VCaP (cell line): ENCODE measurements around the gene LIMK1.

Experiments used
- H3K27ac ChIP-seq: fragments of 450-650 bp; 2 replicates; pipeline ENCODE4 v1.5.1; 2017
- TF ChIP-seq, protein P1 (sequence below): fragments of 450-650 bp; conservative IDR thresholded peaks from 2 replicates; pipeline ENCODE4 v1.5.1; 2017; ENCODE audit warnings: mild to moderate bottlenecking, moderate library complexity

The LIMK1 gene

DNA sequence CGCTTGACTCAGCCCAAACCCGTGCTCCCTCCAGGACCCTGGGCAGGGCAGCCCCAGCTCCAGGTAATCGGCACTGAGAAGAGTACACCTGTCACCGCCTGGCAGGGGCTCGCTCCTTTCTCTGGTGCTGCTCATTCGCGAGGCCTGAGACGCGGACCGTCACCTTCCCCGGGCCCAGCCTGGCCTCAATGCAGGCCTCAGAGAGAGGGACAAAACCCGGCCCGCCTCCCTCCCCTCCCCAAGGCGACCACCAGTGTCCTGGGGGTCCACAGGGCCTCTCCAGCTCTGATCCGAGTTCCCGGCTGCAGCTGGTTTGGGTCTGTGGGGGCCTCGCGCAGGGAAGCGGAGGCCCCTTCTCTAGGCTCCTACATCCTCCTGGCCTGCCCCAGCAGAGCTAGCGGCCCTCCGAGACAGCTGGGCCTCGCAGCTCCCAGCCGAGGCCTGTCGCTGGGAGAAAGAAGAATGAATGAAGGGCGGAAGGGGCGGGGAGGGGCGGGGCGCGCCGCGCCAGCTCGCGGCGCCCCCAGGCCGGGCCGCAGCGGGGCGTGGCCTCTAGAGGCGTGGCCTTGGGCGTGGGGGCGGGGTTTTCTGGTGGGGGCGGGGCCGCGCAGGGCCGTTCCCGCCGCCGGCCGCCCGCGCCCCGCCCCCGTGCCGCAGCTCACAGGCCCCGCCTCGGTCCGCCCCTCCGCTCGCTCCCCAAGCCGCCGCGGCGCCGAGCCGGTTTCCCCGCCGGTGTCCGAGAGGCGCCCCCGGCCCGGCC, at the start of gene LIMK1:
TSS of gene LIMK1 (plus strand) at position 688 of the 760 bp plus-strand sequence. CDS start 187 bp downstream, outside the sequence.
- peak within 1 kb of the TSS; percentile 78; the same call in 1 of the 2 replicates for H3K27ac ChIP-seq
- TF ChIP-seq, protein P1, sequence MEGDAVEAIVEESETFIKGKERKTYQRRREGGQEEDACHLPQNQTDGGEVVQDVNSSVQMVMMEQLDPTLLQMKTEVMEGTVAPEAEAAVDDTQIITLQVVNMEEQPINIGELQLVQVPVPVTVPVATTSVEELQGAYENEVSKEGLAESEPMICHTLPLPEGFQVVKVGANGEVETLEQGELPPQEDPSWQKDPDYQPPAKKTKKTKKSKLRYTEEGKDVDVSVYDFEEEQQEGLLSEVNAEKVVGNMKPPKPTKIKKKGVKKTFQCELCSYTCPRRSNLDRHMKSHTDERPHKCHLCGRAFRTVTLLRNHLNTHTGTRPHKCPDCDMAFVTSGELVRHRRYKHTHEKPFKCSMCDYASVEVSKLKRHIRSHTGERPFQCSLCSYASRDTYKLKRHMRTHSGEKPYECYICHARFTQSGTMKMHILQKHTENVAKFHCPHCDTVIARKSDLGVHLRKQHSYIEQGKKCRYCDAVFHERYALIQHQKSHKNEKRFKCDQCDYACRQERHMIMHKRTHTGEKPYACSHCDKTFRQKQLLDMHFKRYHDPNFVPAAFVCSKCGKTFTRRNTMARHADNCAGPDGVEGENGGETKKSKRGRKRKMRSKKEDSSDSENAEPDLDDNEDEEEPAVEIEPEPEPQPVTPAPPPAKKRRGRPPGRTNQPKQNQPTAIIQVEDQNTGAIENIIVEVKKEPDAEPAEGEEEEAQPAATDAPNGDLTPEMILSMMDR, result no peak

DNA sequence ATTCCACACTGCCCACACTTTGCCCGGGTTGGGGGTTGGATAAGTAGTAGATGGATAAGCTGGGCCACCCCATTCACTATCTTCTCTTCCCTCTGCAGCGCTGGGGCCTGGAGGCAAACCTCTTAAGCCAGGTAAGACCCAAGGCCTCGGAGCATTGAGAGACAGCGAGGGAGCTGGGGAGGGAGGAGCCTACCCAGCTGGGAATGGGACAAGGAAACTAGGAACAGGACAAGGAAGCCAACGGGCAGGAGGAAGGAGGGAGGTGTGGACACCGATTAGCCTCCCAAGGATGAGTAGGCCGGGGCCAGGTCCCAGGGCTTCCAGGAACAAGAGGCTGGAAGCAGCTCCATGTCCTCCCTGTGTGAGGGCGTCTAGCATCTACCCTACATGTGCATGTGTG, 46.0 kb upstream of the LIMK1 start:
- TF ChIP-seq, protein P1, result no peak
- no peak overlapping the region for H3K27ac ChIP-seq

DNA sequence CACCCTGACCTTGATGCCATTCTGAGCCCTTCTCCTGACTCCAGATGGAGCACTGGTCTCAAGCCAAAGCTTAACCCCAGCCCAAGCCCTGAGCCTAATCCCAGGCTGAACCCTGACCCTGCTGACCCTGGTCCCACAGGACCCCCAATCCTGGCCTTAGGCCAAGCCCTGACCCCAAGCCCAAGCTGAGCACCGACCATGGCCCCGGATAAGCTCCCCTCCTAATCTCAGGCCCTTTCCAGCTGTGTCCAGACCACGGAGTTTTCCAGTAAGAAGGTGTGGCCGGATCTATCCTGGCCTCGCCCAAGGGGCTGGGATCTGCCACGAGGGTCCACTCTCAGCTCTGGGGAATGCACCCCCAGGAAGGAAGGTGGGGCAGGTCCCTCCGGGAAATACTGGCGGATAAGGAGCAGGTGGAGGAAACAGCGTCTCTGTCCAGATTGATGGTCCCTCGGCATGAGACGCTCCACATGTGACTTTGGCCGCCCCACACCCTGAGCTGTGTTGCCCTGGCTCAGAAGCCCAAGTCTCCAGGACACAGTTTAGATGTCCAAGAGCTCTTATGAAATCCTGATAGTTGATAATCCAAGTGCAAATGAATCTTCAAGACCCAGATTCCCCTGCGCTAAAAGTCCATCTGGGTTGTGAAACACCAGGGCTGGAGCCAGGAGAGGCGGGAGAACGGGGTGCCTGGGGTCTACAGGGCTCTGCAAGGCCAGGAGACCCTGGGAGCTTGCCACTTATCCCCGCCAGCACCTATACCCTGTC, 45.2 kb upstream of the LIMK1 start:
- no peak overlapping the region for H3K27ac ChIP-seq
- TF ChIP-seq, protein P1, result no peak

DNA sequence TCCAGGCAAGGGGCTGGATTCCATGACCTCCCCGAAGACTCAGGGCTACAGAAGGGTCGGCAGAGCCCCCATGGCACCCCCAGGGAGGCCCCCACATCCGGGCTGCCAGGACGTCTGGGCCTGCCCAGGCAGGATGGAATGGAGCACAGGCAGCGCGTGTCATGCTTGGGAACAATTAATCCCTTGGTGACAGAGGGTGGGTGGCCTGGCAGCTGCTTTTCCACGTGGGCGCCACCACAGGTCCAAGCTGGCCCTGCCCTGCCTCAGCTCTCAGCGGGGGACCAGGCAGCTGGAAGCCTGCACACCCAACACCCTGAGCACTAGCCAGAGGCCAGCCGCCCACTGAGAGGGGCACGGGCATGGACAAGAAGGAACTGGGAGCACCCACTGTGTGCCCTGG, 44.3 kb upstream of the LIMK1 start:
- TF ChIP-seq, protein P1, result no peak
- no peak overlapping the region for H3K27ac ChIP-seq

DNA sequence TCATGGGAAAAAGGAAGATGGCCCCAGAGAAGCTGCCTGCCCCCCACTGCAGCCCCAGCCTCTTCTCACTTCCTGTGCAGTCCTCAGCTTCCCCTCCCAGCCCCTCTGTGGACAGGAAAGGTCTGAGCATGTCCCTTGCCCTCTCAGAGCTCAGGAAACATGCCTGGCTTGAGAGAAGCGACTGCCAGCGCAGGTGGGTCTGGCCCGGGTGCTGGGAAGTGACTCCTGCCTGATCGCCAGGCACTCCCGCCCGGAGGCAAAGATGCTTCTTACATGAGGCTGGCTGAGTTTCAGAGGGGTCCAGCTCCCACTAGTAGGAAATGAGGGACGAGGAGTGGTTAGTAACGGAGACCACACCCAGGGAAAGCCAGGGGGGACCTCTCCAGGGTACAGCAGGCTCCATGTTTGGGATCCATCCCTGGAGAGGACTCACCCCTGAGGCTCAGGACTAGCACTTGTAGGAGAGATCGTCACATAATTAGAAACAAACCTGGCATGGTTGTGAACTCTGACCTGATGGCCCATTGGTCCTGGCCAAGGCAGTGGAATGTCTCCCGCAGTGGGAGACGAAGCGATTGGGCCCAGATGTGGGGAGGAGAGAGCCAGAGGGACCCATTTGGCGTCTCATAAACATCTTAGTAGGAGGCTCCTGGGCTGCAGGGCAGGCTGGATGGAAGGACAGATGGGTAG, 43.4 kb upstream of the LIMK1 start:
- TF ChIP-seq, protein P1, result no peak
- no peak overlapping the region for H3K27ac ChIP-seq

DNA sequence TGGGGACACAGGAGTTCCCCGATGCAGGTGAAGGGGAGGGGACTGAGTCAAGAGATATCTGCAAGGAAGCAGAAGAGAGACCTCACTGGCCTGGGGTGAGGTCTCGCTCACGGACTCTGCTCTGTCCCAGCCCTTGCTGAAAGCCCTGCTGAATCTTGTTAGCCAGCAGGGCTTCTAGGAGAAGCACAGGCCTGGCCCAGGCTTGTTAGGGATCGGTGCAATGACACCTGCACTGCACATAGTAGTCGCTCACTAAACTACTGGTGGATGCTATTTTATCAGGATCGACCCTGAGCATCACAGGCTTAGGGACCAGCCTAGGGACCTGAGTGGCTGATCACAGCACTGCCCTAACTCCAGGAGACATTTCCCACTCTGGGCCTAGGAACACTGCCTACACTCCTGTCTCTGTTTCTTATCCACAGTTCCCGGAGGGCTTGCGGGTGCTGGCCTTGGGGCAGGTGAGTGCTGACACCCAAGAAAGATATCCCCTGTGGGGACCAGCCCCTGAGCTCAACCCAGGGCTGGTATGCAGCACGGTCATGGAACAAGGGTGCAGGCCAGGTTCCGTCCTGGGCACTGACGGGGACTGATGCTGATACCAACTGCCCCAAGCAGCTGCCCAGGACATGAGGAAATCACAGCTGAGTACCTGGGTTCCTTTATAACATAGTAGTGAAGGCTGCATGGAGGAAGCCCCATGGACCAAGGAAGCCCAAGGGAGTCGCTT, 42.6 kb upstream of the LIMK1 start:
- TF ChIP-seq, protein P1, result no peak
- H3K27ac ChIP-seq, result no peak overlapping the region
